ENCODE measurements around the gene WBP4.
A peak's percentile ranks its signal among the peaks of the same experiment; 100 is the strongest.

Gene WBP4

GRCh38 chr13:41053384-41053826 is 7.9 kb upstream of the WBP4 start:
- DNase-seq (ENCODE audit: low spot score) = no peak
- no peak overlapping the region for H3K4me3 ChIP-seq (ENCODE audit: severe bottlenecking)
- no peaks in the 10 kb centered on the region for H3K36me3 ChIP-seq (ENCODE audit: low read depth)
- H3K27me3 ChIP-seq (ENCODE audit: insufficient read depth, poor library complexity, severe bottlenecking) = no peaks in the 10 kb centered on the region
- H3K9me3 ChIP-seq (ENCODE audit: severe bottlenecking) = peaks cover 3% of the 10 kb centered on the region
- H3K4me1 ChIP-seq (ENCODE audit: insufficient read depth, poor library complexity, severe bottlenecking) = peaks cover 35% of the 10 kb centered on the region
- no peak for TF ChIP-seq CTCF (IDR thresholded peaks at IDR 0.05; ENCODE audit: poor library complexity, severe bottlenecking)
- H3K27ac ChIP-seq (ENCODE audit: poor library complexity, severe bottlenecking) = peak overlapping the region; percentile 18
- peak; percentile 28; the same call in 1 of the 3 replicates for ATAC-seq (ENCODE audit: low read depth)

GRCh38 chr13:41054212-41054877 is 7.0 kb upstream of the WBP4 start:
- Histone ChIP-seq H3K9me3 (ENCODE audit: severe bottlenecking) (no peaks in the 10 kb centered on the region), H3K27me3 (ENCODE audit: insufficient read depth, poor library complexity, severe bottlenecking) (no peaks in the 10 kb centered on the region), H3K4me1 (ENCODE audit: insufficient read depth, poor library complexity, severe bottlenecking) (peaks cover 44% of the 10 kb centered on the region), H3K27ac (ENCODE audit: poor library complexity, severe bottlenecking) (peak overlapping the region; percentile 18), H3K4me3 (ENCODE audit: severe bottlenecking) (no peak overlapping the region), H3K36me3 (ENCODE audit: low read depth) (no peaks in the 10 kb centered on the region)
- TF ChIP-seq CTCF (IDR thresholded peaks at IDR 0.05; ENCODE audit: poor library complexity, severe bottlenecking) = peak; percentile 62
- ATAC-seq (ENCODE audit: low read depth) (peak; percentile 59), DNase-seq (ENCODE audit: low spot score) (no peak)

- no peak for DNase-seq (ENCODE audit: low spot score)
- H3K36me3 ChIP-seq (ENCODE audit: low read depth) = no peaks in the 10 kb centered on the region
- H3K27me3 ChIP-seq (ENCODE audit: insufficient read depth, poor library complexity, severe bottlenecking) = no peaks in the 10 kb centered on the region
- ATAC-seq (ENCODE audit: low read depth) = no peak
- no peak for TF ChIP-seq CTCF (IDR thresholded peaks at IDR 0.05; ENCODE audit: poor library complexity, severe bottlenecking)
- H3K9me3 ChIP-seq (ENCODE audit: severe bottlenecking) = no peaks in the 10 kb centered on the region
- H3K4me1 ChIP-seq (ENCODE audit: insufficient read depth, poor library complexity, severe bottlenecking) = peaks cover 38% of the 10 kb centered on the region
- peak overlapping the region; percentile 18 for H3K27ac ChIP-seq (ENCODE audit: poor library complexity, severe bottlenecking)
- H3K4me3 ChIP-seq (ENCODE audit: severe bottlenecking) = no peak overlapping the region
Observed at GRCh38 chr13:41054919-41055619, 6.2 kb upstream of the WBP4 start.

GRCh38 chr13:41056194-41056593 is 5.1 kb upstream of the WBP4 start:
- peaks cover 34% of the 10 kb centered on the region for H3K4me1 ChIP-seq (ENCODE audit: insufficient read depth, poor library complexity, severe bottlenecking)
- TF ChIP-seq CTCF (IDR thresholded peaks at IDR 0.05; ENCODE audit: poor library complexity, severe bottlenecking) = no peak

More at GRCh38 chr13:41056194-41056593, 5.1 kb upstream of the WBP4 start:
- no peak overlapping the region for H3K4me3 ChIP-seq (ENCODE audit: severe bottlenecking)
- no peaks in the 10 kb centered on the region for H3K9me3 ChIP-seq (ENCODE audit: severe bottlenecking)
- ATAC-seq (ENCODE audit: low read depth) (no peak), DNase-seq (ENCODE audit: low spot score) (no peak)
- no peaks in the 10 kb centered on the region for H3K36me3 ChIP-seq (ENCODE audit: low read depth)
- no peaks in the 10 kb centered on the region for H3K27me3 ChIP-seq (ENCODE audit: insufficient read depth, poor library complexity, severe bottlenecking)
- no peak overlapping the region for H3K27ac ChIP-seq (ENCODE audit: poor library complexity, severe bottlenecking)

All from RWPE2 (cell line).